HFFc6 (cell line): ENCODE measurements around the gene CNDP2. TPM values are rescaled to one million over a fixed set of nuclear protein-coding genes. Genes with fewer than 3 reads are reported as not detected.

Experiments used
- DNase-seq: peaks from one replicate; pipeline ENCODE4 v3.0.0-alpha.2; 2018
- H3K27ac Mint-ChIP-seq: 2 replicates; pipeline ENCODE4 v1.8.0; 2020; ENCODE audit warnings: mild to moderate bottlenecking, mixed read lengths
- H3K27me3 Mint-ChIP-seq: 2 replicates; pipeline ENCODE4 v1.8.0; 2021; ENCODE audit warnings: mild to moderate bottlenecking, moderate library complexity, mixed read lengths; ENCODE audit not compliant: insufficient read depth
- H3K36me3 Mint-ChIP-seq: 2 replicates; pipeline ENCODE4 v1.8.0; 2021; ENCODE audit warnings: low read depth, mixed read lengths
- H3K4me1 Mint-ChIP-seq: 2 replicates; pipeline ENCODE4 v1.8.0; 2020; ENCODE audit warnings: low read depth, mixed read lengths
- H3K4me3 Mint-ChIP-seq: 2 replicates; pipeline ENCODE4 v1.8.0; 2020; ENCODE audit warnings: mild to moderate bottlenecking, moderate library complexity, mixed read lengths
- H3K9me3 Mint-ChIP-seq: 2 replicates; pipeline ENCODE4 v1.8.0; 2020; ENCODE audit warnings: mild to moderate bottlenecking, mixed read lengths
- total RNA-seq, 6 experiments: library from RNA; stranded (reverse); fragmentation: NEBNext Ultra II Directional; extraction: Animal tissue kit (Norgen Biotek cat#: 25700); gene quantifications; 2 replicates in 1 of 6; 3 replicates in 5 of 6; pipeline ENCODE4 v1.2.3, GENCODE V29; 2021
- TF ChIP-seq, protein P1 (sequence below): fragments of 200-600 bp; sonication (generic); IDR thresholded peaks from 2 replicates; pipeline ENCODE4 v1.5.0; 2021; ENCODE audit warnings: antibody characterized with exemption, mild to moderate bottlenecking

The CNDP2 gene
- total RNA-seq, 6 experiments from 2014 or later = 79.7 to 95.4 (median 85.3) TPM

DNA sequence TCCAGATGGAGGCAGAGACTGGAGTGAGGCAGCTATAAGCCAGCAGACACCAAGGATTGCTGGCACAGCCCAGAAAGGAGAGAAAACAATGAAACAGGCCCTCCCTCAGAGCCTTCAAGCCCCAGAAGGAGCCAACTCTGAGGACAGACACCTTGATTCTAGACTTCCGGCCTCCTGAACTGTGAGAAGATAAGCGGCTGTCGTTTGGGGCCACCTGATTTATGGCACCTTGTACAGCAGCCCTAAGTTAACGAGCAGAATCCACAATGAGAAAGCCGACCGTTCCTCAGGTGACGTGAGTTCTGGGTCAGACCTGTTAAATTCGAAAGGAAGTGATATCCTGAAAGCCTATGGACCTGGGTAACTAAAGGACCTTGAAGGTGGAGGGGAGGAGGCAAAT, 7.3 kb upstream of the CNDP2 start:
- no peak for DNase-seq
- peaks cover 6% of the 10 kb centered on the region; the same call in 1 of the 2 replicates for H3K4me1 Mint-ChIP-seq
- no peaks in the 10 kb centered on the region for H3K36me3 Mint-ChIP-seq
- peaks cover 36% of the 10 kb centered on the region for H3K27me3 Mint-ChIP-seq
- TF ChIP-seq, protein P1, sequence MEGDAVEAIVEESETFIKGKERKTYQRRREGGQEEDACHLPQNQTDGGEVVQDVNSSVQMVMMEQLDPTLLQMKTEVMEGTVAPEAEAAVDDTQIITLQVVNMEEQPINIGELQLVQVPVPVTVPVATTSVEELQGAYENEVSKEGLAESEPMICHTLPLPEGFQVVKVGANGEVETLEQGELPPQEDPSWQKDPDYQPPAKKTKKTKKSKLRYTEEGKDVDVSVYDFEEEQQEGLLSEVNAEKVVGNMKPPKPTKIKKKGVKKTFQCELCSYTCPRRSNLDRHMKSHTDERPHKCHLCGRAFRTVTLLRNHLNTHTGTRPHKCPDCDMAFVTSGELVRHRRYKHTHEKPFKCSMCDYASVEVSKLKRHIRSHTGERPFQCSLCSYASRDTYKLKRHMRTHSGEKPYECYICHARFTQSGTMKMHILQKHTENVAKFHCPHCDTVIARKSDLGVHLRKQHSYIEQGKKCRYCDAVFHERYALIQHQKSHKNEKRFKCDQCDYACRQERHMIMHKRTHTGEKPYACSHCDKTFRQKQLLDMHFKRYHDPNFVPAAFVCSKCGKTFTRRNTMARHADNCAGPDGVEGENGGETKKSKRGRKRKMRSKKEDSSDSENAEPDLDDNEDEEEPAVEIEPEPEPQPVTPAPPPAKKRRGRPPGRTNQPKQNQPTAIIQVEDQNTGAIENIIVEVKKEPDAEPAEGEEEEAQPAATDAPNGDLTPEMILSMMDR = no peak
- peaks cover 5% of the 10 kb centered on the region; the same call in 1 of the 2 replicates for H3K9me3 Mint-ChIP-seq
- H3K4me3 Mint-ChIP-seq = no peak overlapping the region
- no peak overlapping the region for H3K27ac Mint-ChIP-seq

DNA sequence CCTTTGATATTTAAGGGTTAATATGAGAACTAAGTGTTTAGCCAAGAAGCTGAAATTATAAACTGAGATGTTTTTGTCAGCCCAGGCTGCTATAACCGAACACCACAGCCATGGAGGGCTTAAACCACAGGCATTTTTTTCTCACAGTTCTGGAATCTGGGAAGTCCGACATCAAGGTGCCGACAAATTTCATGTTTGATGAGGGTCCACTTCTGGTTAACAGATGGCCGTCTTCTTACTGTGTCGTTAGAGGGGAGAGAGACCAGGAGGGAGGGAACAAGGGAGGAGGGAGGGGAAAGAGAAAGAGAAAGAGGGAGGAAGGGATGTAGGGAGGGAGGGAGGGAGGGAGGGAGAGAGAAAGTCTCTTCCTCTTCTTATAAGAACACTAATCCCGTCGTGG, 6.5 kb upstream of the CNDP2 start:
- H3K9me3 Mint-ChIP-seq = peaks cover 5% of the 10 kb centered on the region; the same call in 1 of the 2 replicates
- H3K4me1 Mint-ChIP-seq = peaks cover 6% of the 10 kb centered on the region; the same call in 1 of the 2 replicates
- H3K4me3 Mint-ChIP-seq = peak overlapping the region; percentile 52
- TF ChIP-seq, protein P1 = no peak
- DNase-seq = no peak
- H3K27ac Mint-ChIP-seq = no peak overlapping the region
- H3K27me3 Mint-ChIP-seq = peaks cover 36% of the 10 kb centered on the region
- H3K36me3 Mint-ChIP-seq = no peaks in the 10 kb centered on the region

DNA sequence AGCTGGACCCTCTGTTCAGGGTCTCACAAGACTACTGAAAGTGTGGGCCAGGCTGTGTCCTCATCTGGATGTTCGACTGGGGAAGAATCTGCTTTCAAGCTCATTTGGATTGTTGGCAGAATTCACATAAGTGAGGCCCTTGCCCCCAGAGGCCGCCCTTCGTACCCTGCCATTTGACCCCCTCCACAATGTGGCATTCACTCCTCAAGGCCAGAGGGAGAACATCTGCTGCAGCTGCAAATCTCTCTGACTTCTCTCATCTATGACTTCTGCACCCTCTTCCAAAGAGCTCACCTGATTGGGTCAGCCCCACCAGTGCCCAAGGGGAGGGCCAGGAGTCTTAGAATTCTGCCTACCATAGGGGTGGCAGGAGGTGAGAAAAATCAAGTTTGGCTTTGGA, 3.9 kb upstream of the CNDP2 start:
- H3K36me3 Mint-ChIP-seq = no peaks in the 10 kb centered on the region
- TF ChIP-seq, protein P1 = no peak
- H3K4me1 Mint-ChIP-seq = peaks cover 12% of the 10 kb centered on the region
- H3K4me3 Mint-ChIP-seq = no peak overlapping the region
- no peak for DNase-seq
- peaks cover 5% of the 10 kb centered on the region; the same call in 1 of the 2 replicates for H3K9me3 Mint-ChIP-seq
- H3K27ac Mint-ChIP-seq = no peak overlapping the region
- H3K27me3 Mint-ChIP-seq = peaks cover 33% of the 10 kb centered on the region

DNA sequence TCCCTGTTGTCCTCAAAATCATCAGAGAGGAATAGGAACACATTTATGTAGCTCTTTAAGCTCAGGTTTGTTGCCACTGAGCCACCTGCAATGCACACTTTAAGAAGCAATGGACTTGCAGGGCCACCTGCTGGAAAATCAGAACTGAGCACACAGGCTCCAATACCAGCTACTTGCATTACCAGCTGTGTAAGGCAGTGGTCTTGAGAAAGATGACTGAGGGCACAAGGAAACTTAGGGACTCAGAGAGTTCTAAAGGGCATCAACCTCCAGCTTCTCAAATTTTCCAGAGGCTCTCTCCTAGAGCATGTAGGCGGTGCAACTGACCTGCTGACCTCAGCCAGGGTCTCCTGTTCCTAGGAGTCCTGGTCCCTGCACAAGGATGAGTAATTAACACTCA, 2.5 kb upstream of the CNDP2 start:
- Mint-ChIP-seq H3K36me3 (no peaks in the 10 kb centered on the region), H3K9me3 (peaks cover 5% of the 10 kb centered on the region; the same call in 1 of the 2 replicates), H3K27me3 (peaks cover 23% of the 10 kb centered on the region), H3K4me1 (peaks cover 21% of the 10 kb centered on the region), H3K27ac (no peak overlapping the region), H3K4me3 (no peak overlapping the region)
- TF ChIP-seq, protein P1 = peak; percentile 69
- DNase-seq = peak; percentile 47

DNA sequence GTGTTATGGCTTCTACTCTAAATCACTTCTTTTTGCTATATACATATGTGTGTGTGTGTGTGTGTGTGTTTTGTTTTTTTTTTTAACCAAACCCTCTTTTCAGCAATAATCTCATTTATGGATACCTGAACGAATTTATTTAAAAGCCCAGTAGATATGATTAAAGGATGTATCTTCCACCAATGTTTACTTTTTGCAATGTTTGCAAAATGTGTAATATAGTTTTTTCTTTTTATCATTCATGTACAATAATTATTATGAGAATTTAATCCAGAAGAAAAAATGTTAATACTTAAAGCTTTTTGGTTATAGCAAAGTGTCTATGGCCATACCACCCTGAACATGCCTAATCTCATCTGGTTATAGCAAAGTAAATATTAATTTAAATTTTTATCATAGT, 1.6 kb upstream of the CNDP2 start:
- no peak for DNase-seq
- Mint-ChIP-seq H3K4me3 (peak overlapping the region; percentile 95), H3K36me3 (no peaks in the 10 kb centered on the region; the same call in 1 of the 2 replicates), H3K4me1 (peaks cover 25% of the 10 kb centered on the region), H3K9me3 (peaks cover 5% of the 10 kb centered on the region; the same call in 1 of the 2 replicates), H3K27me3 (peaks cover 16% of the 10 kb centered on the region), H3K27ac (no peak overlapping the region)
- TF ChIP-seq, protein P1 = no peak
